SK-N-SH treated with all-trans-retinoic acid at 6 μM for 48 hours (cell line): ENCODE results near the gene ADD1.

ENCODE experiments used
- ATAC-seq: fragments of 200-7000 bp; cut with Tn5 transposase; 3 replicates; pipeline ENCODE4 v1.9.1; 2020; ENCODE audit warnings: mild to moderate bottlenecking, moderate library complexity
- ARNTL ChIP-seq: fragments of 450-650 bp; formaldehyde crosslinking; IDR thresholded peaks from 2 replicates; pipeline ENCODE4 v1.5.0; 2020; ENCODE audit warnings: low read depth, mild to moderate bottlenecking, moderate library complexity, borderline replicate concordance
- BACH2 ChIP-seq: fragments of 250-450 bp; sonication (Bioruptor Pico); IDR thresholded peaks from 2 replicates; pipeline ENCODE4 v1.9.0; 2021; ENCODE audit warnings: mild to moderate bottlenecking, borderline replicate concordance
- CSRNP3 ChIP-seq: fragments of 250-450 bp; sonication (Bioruptor Pico); IDR thresholded peaks from 2 replicates; pipeline ENCODE4 v1.5.1; 2021; ENCODE audit warnings: mild to moderate bottlenecking, moderate library complexity
- ESRRG ChIP-seq: fragments of 250-450 bp; sonication (Bioruptor Pico); IDR thresholded peaks from 2 replicates; pipeline ENCODE4 v1.6.1; 2021; ENCODE audit warnings: mild to moderate bottlenecking
- GLIS3 ChIP-seq: fragments of 250-450 bp; sonication (Bioruptor Pico); IDR thresholded peaks from 2 replicates; pipeline ENCODE4 v1.5.0; 2020; ENCODE audit warnings: mild to moderate bottlenecking, moderate library complexity
- ISL1 ChIP-seq: fragments of 250-450 bp; sonication (Bioruptor Pico); IDR thresholded peaks from 2 replicates; pipeline ENCODE4 v2.1.2; 2022; ENCODE audit warnings: mild to moderate bottlenecking, moderate library complexity
- OSR1 ChIP-seq: fragments of 250-450 bp; sonication (Bioruptor Pico); IDR thresholded peaks from 2 replicates; pipeline ENCODE4 v1.8.0; 2022; ENCODE audit warnings: moderate library complexity, mild to moderate bottlenecking, inconsistent platforms
- PATZ1 ChIP-seq: fragments of 250-450 bp; sonication (Bioruptor Pico); IDR thresholded peaks from 2 replicates; pipeline ENCODE4 v1.8.0; 2020; ENCODE audit warnings: mild to moderate bottlenecking, moderate library complexity, borderline replicate concordance
- POU6F1 ChIP-seq: fragments of 250-450 bp; sonication (Bioruptor Pico); IDR thresholded peaks from 2 replicates; pipeline ENCODE4 v1.8.0; 2021; ENCODE audit warnings: low read depth, mild to moderate bottlenecking, moderate library complexity, borderline replicate concordance
- PPARA ChIP-seq: fragments of 250-450 bp; sonication (Bioruptor Pico); IDR thresholded peaks from 2 replicates; pipeline ENCODE4 v1.5.0; 2020; ENCODE audit warnings: mild to moderate bottlenecking, borderline replicate concordance
- RARB ChIP-seq: fragments of 250-450 bp; sonication (Bioruptor Pico); IDR thresholded peaks from 2 replicates; pipeline ENCODE4 v1.8.0; 2021; ENCODE audit warnings: mild to moderate bottlenecking, moderate library complexity
- TCF4 ChIP-seq: fragments of 250-450 bp; sonication (Bioruptor Pico); IDR thresholded peaks from 2 replicates; pipeline ENCODE4 v1.8.0; 2021; ENCODE audit warnings: mild to moderate bottlenecking, moderate library complexity, borderline replicate concordance
- TSHZ2 ChIP-seq: fragments of 250-450 bp; sonication (Bioruptor Pico); IDR thresholded peaks from 2 replicates; pipeline ENCODE4 v1.5.0; 2020; ENCODE audit warnings: mild to moderate bottlenecking, moderate library complexity
- ZC3H10 ChIP-seq: fragments of 250-450 bp; sonication (Bioruptor Pico); IDR thresholded peaks from 2 replicates; pipeline ENCODE4 v1.5.1; 2021; ENCODE audit warnings: mild to moderate bottlenecking, moderate library complexity
- ZFP30 ChIP-seq: fragments of 450-650 bp; formaldehyde crosslinking; IDR thresholded peaks from 2 replicates; pipeline ENCODE4 v1.5.0; 2022; ENCODE audit warnings: mild to moderate bottlenecking, moderate library complexity
- ZNF565 ChIP-seq: fragments of 450-650 bp; formaldehyde crosslinking; conservative IDR thresholded peaks from 2 replicates; pipeline ENCODE4 v1.5.0; 2020; ENCODE audit warnings: low read depth, mild to moderate bottlenecking, moderate library complexity
- ZNF70 ChIP-seq: fragments of 450-650 bp; formaldehyde crosslinking; IDR thresholded peaks from 2 replicates; pipeline ENCODE4 v1.5.0; 2020; ENCODE audit warnings: mild to moderate bottlenecking, moderate library complexity
- ZNF8 ChIP-seq: fragments of 450-650 bp; formaldehyde crosslinking; IDR thresholded peaks from 2 replicates; pipeline ENCODE4 v1.5.0; 2020; ENCODE audit warnings: mild to moderate bottlenecking, moderate library complexity

Gene ADD1

GRCh38 chr4:2949782-2950125 lies 106.1 kb downstream of the ADD1 start (continued):
- TF ChIP-seq TSHZ2 (CRISPR knock-in tag) (no peak), GLIS3 (no peak)

- TF ChIP-seq POU6F1 (CRISPR knock-in tag): no peak
- no peak for TF ChIP-seq ZFP30
- TF ChIP-seq, all 23 proteins: peak for 0
- ATAC-seq: no peak
These were observed 106.8 kb downstream of the ADD1 start for GRCh38 chr4:2950221-2950989.

GRCh38 chr4:2953496-2953895 lies 109.9 kb downstream of the ADD1 start:
- no peak for ATAC-seq
- TF ChIP-seq OSR1 (CRISPR knock-in tag) (no peak), ZNF565 (CRISPR knock-in tag) (no peak), CSRNP3 (CRISPR knock-in tag) (no peak), ZC3H10 (no peak), ZNF8 (CRISPR knock-in tag) (no peak), RARB (CRISPR knock-in tag) (no peak), PATZ1 (CRISPR knock-in tag) (no peak), ZFP30 (no peak), GLIS3 (no peak), ARNTL (CRISPR knock-in tag) (no peak), BACH2 (no peak), ISL1 (CRISPR knock-in tag) (no peak), TCF4 (no peak)

GRCh38 chr4:2954358-2955185 lies 110.9 kb downstream of the ADD1 start:
- TF ChIP-seq RARB (CRISPR knock-in tag) (no peak), ZC3H10 (no peak), TSHZ2 (CRISPR knock-in tag) (no peak), POU6F1 (CRISPR knock-in tag) (no peak), OSR1 (CRISPR knock-in tag) (no peak), ZFP30 (no peak), ESRRG (CRISPR knock-in tag) (no peak), CSRNP3 (CRISPR knock-in tag) (no peak), PPARA (CRISPR knock-in tag) (no peak), ARNTL (CRISPR knock-in tag) (no peak), ZNF70 (CRISPR knock-in tag) (no peak), ZNF8 (CRISPR knock-in tag) (no peak), BACH2 (no peak), TCF4 (no peak)
- ATAC-seq: no peak
